Measurements from ENCODE around the gene C14orf132.
A peak's percentile ranks its signal among the peaks of the same experiment; 100 is the strongest.

The C14orf132 gene

GRCh38 chr14:96103560-96104460 is 64.6 kb downstream of the C14orf132 start:
- DNase-seq (ENCODE audit: low read depth) = no peak
- no peak for TF ChIP-seq CTCF (IDR thresholded peaks at IDR 0.05; ENCODE audit: insufficient read depth, low read depth, low read length, missing control alignments)
- no peak overlapping the region for H3K4me3 ChIP-seq (ENCODE audit: low read length)

- no peak for TF ChIP-seq CTCF (IDR thresholded peaks at IDR 0.05; ENCODE audit: insufficient read depth, low read depth, low read length, missing control alignments)
- H3K4me3 ChIP-seq (ENCODE audit: low read length) = no peak overlapping the region
- peak; percentile 64 for DNase-seq (ENCODE audit: low read depth)
Observed at GRCh38 chr14:96104469-96105057, 65.4 kb downstream of the C14orf132 start.

DNA sequence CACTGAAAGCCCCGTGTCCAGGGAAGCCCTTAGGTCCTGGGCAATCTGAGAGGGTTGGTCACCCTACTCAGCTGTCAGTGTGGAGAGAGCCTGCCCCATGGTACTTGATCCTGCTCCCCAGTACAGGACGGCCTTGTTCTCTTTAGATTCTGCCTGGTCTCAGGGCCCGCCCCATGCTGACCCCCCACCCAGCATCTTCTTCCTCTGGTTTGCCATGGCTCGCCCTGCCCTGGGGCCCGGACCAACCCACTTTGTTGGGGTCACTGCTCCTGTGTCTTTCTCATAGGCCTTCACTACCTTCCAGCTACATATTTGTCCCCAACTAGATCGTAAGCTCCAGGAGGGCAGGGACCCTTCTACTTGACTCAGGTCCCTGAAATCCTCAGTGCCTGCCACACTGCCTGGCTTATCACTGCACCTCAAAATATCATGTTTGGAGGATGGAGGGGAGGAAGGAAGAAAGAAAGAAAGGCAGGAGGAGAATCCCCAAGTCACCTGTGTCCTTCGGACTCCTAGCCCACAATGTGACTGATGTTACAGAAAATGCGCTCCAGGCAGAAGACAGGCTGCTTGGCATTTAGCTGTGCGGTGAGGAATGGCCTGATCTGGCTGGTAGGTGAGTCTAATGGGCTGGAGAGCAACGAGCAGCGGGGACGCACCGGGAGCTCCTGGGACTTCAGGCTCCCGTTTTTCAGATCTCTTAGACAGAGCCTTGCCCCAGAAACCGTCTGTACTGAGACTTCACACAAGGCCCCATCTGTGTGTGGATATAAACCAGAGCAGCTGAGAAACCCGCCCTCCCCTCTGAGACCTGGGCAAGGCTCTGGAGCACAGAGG is 66.1 kb downstream of the C14orf132 start:
- no peak overlapping the region for H3K4me3 ChIP-seq (ENCODE audit: low read length)
- TF ChIP-seq CTCF (IDR thresholded peaks at IDR 0.05; ENCODE audit: insufficient read depth, low read depth, low read length, missing control alignments) = no peak
- no peak for DNase-seq (ENCODE audit: low read depth)

- peak; percentile 40 for DNase-seq (ENCODE audit: low read depth)
- TF ChIP-seq CTCF (IDR thresholded peaks at IDR 0.05; ENCODE audit: insufficient read depth, low read depth, low read length, missing control alignments) = no peak
- H3K4me3 ChIP-seq (ENCODE audit: low read length) = no peak overlapping the region
Observed at GRCh38 chr14:96105926-96106441, 66.8 kb downstream of the C14orf132 start.

- DNase-seq (ENCODE audit: low read depth) = no peak
- no peak overlapping the region for H3K4me3 ChIP-seq (ENCODE audit: low read length)
- TF ChIP-seq CTCF (IDR thresholded peaks at IDR 0.05; ENCODE audit: insufficient read depth, low read depth, low read length, missing control alignments) = no peak
Observed at GRCh38 chr14:96106891-96107290, 67.7 kb downstream of the C14orf132 start.

- no peak overlapping the region for H3K4me3 ChIP-seq (ENCODE audit: low read length)
- DNase-seq (ENCODE audit: low read depth) = no peak
- no peak for TF ChIP-seq CTCF (IDR thresholded peaks at IDR 0.05; ENCODE audit: insufficient read depth, low read depth, low read length, missing control alignments)
Observed at GRCh38 chr14:96108061-96108795, 69.1 kb downstream of the C14orf132 start.
